Ishikawa (cell line): ENCODE results near the gene TF.

Experiments used
- CREB1 ChIP-seq: IDR thresholded peaks from 2 replicates; pipeline ENCODE4 v1.6.1; 2012; ENCODE audit warnings: low read depth
- EP300 ChIP-seq: IDR thresholded peaks from 2 replicates; pipeline ENCODE4 v1.6.1; 2012; ENCODE audit warnings: borderline replicate concordance
- FOXM1 ChIP-seq: IDR thresholded peaks from 2 replicates; pipeline ENCODE4 v1.6.1; 2012; ENCODE audit warnings: low read depth, borderline replicate concordance
- NFIC ChIP-seq: IDR thresholded peaks from 2 replicates; pipeline ENCODE4 v1.6.1; 2012
- RAD21 ChIP-seq: IDR thresholded peaks from 2 replicates; pipeline ENCODE4 v1.6.1; 2012; ENCODE audit warnings: low read depth
- TAF1 ChIP-seq: IDR thresholded peaks from 2 replicates; pipeline ENCODE4 v1.6.1; 2012; ENCODE audit warnings: low read depth, mild to moderate bottlenecking
- TCF12 ChIP-seq: IDR thresholded peaks from 2 replicates; pipeline ENCODE4 v1.6.1; 2012; ENCODE audit warnings: low read depth
- TEAD4 ChIP-seq: IDR thresholded peaks from 2 replicates; pipeline ENCODE4 v1.6.1; 2012
- ZBTB7A ChIP-seq: IDR thresholded peaks from 2 replicates; pipeline ENCODE4 v1.6.1; 2012; ENCODE audit warnings: low read depth
- TF ChIP-seq, protein P1 (sequence below): IDR thresholded peaks from 2 replicates; pipeline ENCODE4 v1.6.1; 2012
- TF ChIP-seq, protein P2 (sequence below): IDR thresholded peaks from 2 replicates; pipeline ENCODE4 v1.6.1; 2012
- TF ChIP-seq, protein P3 (sequence below): IDR thresholded peaks from 2 replicates; pipeline ENCODE4 v1.6.1; 2012; ENCODE audit warnings: low read depth, mild to moderate bottlenecking

- TF ChIP-seq, protein P1, sequence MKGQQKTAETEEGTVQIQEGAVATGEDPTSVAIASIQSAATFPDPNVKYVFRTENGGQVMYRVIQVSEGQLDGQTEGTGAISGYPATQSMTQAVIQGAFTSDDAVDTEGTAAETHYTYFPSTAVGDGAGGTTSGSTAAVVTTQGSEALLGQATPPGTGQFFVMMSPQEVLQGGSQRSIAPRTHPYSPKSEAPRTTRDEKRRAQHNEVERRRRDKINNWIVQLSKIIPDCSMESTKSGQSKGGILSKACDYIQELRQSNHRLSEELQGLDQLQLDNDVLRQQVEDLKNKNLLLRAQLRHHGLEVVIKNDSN = no peak
- no peak for TF ChIP-seq TAF1
- TF ChIP-seq FOXM1 = no peak
- no peak for TF ChIP-seq EP300
- TF ChIP-seq RAD21 = no peak
- TF ChIP-seq NFIC = no peak
- TF ChIP-seq, protein P2, sequence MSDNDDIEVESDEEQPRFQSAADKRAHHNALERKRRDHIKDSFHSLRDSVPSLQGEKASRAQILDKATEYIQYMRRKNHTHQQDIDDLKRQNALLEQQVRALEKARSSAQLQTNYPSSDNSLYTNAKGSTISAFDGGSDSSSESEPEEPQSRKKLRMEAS = no peak
- TF ChIP-seq, protein P3, sequence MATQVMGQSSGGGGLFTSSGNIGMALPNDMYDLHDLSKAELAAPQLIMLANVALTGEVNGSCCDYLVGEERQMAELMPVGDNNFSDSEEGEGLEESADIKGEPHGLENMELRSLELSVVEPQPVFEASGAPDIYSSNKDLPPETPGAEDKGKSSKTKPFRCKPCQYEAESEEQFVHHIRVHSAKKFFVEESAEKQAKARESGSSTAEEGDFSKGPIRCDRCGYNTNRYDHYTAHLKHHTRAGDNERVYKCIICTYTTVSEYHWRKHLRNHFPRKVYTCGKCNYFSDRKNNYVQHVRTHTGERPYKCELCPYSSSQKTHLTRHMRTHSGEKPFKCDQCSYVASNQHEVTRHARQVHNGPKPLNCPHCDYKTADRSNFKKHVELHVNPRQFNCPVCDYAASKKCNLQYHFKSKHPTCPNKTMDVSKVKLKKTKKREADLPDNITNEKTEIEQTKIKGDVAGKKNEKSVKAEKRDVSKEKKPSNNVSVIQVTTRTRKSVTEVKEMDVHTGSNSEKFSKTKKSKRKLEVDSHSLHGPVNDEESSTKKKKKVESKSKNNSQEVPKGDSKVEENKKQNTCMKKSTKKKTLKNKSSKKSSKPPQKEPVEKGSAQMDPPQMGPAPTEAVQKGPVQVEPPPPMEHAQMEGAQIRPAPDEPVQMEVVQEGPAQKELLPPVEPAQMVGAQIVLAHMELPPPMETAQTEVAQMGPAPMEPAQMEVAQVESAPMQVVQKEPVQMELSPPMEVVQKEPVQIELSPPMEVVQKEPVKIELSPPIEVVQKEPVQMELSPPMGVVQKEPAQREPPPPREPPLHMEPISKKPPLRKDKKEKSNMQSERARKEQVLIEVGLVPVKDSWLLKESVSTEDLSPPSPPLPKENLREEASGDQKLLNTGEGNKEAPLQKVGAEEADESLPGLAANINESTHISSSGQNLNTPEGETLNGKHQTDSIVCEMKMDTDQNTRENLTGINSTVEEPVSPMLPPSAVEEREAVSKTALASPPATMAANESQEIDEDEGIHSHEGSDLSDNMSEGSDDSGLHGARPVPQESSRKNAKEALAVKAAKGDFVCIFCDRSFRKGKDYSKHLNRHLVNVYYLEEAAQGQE = no peak
- TF ChIP-seq TEAD4 = no peak
- TF ChIP-seq TCF12 = no peak
- no peak for TF ChIP-seq ZBTB7A
- no peak for TF ChIP-seq CREB1
These were observed 3.5 kb downstream of the TF start for GRCh38 chr3:133749427-133750258.
